Hepatocyte (in vitro differentiated cells): ENCODE results near the gene ESAM. TPM values are rescaled to one million over a fixed set of nuclear protein-coding genes. Genes with fewer than 3 reads are reported as not detected.

Experiments used
- DNase-seq: peaks from one replicate; pipeline ENCODE4 v3.0.0-alpha.2; 2016; ENCODE audit warnings: low spot score
- H2AFZ ChIP-seq: fragments of 200-600 bp; sonication (generic); 2 replicates; pipeline ENCODE4 v1.6.0; 2016; ENCODE audit warnings: antibody characterized with exemption, mild to moderate bottlenecking
- H3K27ac ChIP-seq: fragments of 200-600 bp; sonication (generic); 2 replicates; pipeline ENCODE4 v1.5.1; 2016; ENCODE audit warnings: mild to moderate bottlenecking
- H3K27me3 ChIP-seq: fragments of 200-600 bp; sonication (generic); 2 replicates; pipeline ENCODE4 v1.6.1; 2016
- H3K36me3 ChIP-seq: fragments of 200-600 bp; sonication (generic); replicated peaks from 2 replicates; pipeline ENCODE4 v1.5.1; 2016; ENCODE audit warnings: low read depth; ENCODE audit not compliant: insufficient read depth
- H3K4me1 ChIP-seq: fragments of 200-600 bp; sonication (generic); 2 replicates; pipeline ENCODE4 v1.5.1; 2016; ENCODE audit warnings: mild to moderate bottlenecking, moderate library complexity; ENCODE audit not compliant: insufficient read depth
- H3K4me2 ChIP-seq: fragments of 200-600 bp; sonication (generic); 2 replicates; pipeline ENCODE4 v1.6.0; 2016
- H3K4me3 ChIP-seq: fragments of 200-600 bp; sonication (generic); 2 replicates; pipeline ENCODE4 v1.5.1; 2016; ENCODE audit warnings: mild to moderate bottlenecking
- H3K79me2 ChIP-seq: fragments of 200-600 bp; sonication (generic); 2 replicates; pipeline ENCODE4 v1.6.0; 2017; ENCODE audit warnings: mild to moderate bottlenecking
- H3K9me2 ChIP-seq: fragments of 200-600 bp; sonication (generic); replicated peaks from 2 replicates; pipeline ENCODE4 v1.6.0; 2017; ENCODE audit warnings: mild to moderate bottlenecking; ENCODE audit not compliant: insufficient read depth
- H3K9me3 ChIP-seq: fragments of 200-600 bp; sonication (generic); 2 replicates; pipeline ENCODE4 v1.5.1; 2016; ENCODE audit warnings: low read depth, mild to moderate bottlenecking
- H4K20me1 ChIP-seq: fragments of 200-600 bp; sonication (generic); 2 replicates; pipeline ENCODE4 v1.6.0; 2016; ENCODE audit warnings: mild to moderate bottlenecking; ENCODE audit not compliant: insufficient read depth, poor library complexity, severe bottlenecking
- EZH2 ChIP-seq: fragments of 200-600 bp; sonication (generic); IDR thresholded peaks from 2 replicates; pipeline ENCODE4 v1.6.1; 2016; ENCODE audit warnings: antibody characterized with exemption, mild to moderate bottlenecking, borderline replicate concordance
- EZH2phosphoT487 ChIP-seq: fragments of 200-600 bp; sonication (generic); IDR thresholded peaks from one replicate; pipeline ENCODE4 v1.6.1; 2018; ENCODE audit warnings: antibody characterized with exemption, mild to moderate bottlenecking, low read depth, moderate library complexity; ENCODE audit not compliant: unreplicated experiment, severe bottlenecking
- WGBS: methylation state at CpG from one replicate; pipeline ENCODE4 v1.1.6; 2016; ENCODE audit warnings: low lambda C conversion rate; ENCODE audit errors: missing lambda C conversion rate; 5-methylcytosine and 5-hydroxymethylcytosine counted together
- polyA plus RNA-seq: library from polyadenylated mRNA; unstranded; fragments of >200 nt; fragmentation: Nextera tagmentation; extraction: Ambion mirVana; gene quantifications from 2 replicates; pipeline ENCODE4 v1.2.1, GENCODE V29; 2016
- total RNA-seq: library from RNA; depleted of rRNA; stranded (reverse); fragments of >200 nt; gene quantifications from 2 replicates; pipeline ENCODE4 v1.2.3, GENCODE V29; 2014
- TF ChIP-seq, protein P1 (sequence below): fragments of 200-600 bp; sonication (generic); IDR thresholded peaks from 2 replicates; pipeline ENCODE4 v1.5.1; 2016; ENCODE audit warnings: antibody characterized with exemption, mild to moderate bottlenecking; ENCODE audit not compliant: poor library complexity

The ESAM gene
- total and polyA plus RNA-seq, 2 experiments from 2014 or later, result 3.6 to 3.9 TPM

DNA sequence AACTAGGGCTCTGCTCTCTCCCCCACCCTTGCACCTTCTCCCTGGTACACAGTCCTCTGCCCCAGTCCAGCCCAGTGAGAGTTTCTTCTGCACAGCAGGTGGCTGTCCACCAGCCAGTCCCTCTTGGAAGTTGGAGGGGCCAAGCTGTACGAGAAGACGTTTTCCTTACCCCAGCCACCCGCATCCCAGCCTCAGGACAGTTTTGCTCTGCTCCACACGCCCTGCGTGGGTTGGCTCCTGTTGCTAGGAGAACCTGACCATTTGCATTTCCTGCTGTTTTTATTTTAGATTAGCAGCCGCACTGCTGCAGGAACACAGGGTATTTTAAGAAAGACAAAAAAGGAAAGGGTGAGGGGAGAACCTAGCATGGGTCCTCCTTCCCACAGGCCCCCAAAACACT, 39.9 kb downstream of the ESAM start:
- DNase-seq, result no peak
- peaks cover 16% of the 10 kb centered on the region for H3K4me1 ChIP-seq
- no peaks in the 10 kb centered on the region for H3K36me3 ChIP-seq
- no peaks in the 10 kb centered on the region for H3K9me3 ChIP-seq
- H3K4me2 ChIP-seq, result no peak overlapping the region
- no peak overlapping the region for H3K27ac ChIP-seq
- TF ChIP-seq EZH2phosphoT487 (no peak), EZH2 (no peak)
- TF ChIP-seq, protein P1, sequence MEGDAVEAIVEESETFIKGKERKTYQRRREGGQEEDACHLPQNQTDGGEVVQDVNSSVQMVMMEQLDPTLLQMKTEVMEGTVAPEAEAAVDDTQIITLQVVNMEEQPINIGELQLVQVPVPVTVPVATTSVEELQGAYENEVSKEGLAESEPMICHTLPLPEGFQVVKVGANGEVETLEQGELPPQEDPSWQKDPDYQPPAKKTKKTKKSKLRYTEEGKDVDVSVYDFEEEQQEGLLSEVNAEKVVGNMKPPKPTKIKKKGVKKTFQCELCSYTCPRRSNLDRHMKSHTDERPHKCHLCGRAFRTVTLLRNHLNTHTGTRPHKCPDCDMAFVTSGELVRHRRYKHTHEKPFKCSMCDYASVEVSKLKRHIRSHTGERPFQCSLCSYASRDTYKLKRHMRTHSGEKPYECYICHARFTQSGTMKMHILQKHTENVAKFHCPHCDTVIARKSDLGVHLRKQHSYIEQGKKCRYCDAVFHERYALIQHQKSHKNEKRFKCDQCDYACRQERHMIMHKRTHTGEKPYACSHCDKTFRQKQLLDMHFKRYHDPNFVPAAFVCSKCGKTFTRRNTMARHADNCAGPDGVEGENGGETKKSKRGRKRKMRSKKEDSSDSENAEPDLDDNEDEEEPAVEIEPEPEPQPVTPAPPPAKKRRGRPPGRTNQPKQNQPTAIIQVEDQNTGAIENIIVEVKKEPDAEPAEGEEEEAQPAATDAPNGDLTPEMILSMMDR, result no peak
- no peak overlapping the region for H2AFZ ChIP-seq
- WGBS, result 68% methylated on average over 6 of the region's 6 CpGs
- H3K9me2 ChIP-seq, result no peaks in the 10 kb centered on the region
- no peaks in the 10 kb centered on the region for H3K79me2 ChIP-seq
- H3K27me3 ChIP-seq, result peaks cover 77% of the 10 kb centered on the region
- no peaks in the 10 kb centered on the region for H4K20me1 ChIP-seq
- no peak overlapping the region for H3K4me3 ChIP-seq

DNA sequence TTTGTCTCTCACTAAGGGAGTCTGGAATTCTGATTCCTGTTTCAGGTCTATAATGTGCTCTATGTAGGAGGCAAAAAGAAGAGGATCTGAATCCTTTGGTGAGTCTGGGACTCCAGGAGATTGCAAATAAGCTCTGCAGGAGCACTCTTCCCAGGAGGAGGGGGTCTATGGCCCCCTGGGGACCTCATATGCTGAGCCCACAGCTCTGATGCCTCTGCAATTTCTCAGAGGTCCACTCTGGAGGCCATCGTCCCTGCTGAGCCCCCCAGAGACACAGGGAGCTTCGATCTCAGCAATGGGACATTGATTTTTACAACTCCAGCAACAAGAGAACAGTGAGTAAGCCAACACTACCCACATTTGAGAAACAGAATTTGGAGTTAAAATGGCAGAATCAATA, 42.6 kb downstream of the ESAM start:
- no peak for TF ChIP-seq EZH2
- peaks cover 11% of the 10 kb centered on the region for H3K4me1 ChIP-seq
- no peaks in the 10 kb centered on the region for H3K36me3 ChIP-seq

DNA sequence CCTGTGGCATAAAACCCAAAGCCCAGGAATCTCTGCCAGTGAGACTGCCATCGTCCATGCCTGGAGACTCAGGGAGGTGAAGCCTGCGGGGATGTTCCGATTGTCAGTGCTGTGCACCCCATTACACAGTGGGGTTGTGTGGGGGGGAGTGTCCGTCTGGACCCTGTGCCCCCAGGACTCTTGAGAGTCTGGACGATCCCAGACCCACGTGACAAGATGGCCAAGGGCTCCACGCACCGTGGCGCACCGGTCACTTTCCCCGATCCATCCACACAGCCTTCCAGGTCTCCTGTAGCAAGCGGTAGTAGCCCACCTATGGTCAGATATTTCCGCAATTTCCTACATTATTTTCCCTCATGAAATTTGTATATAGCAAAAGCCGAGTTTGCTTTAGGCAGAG, 43.3 kb downstream of the ESAM start:
- Histone ChIP-seq H3K9me2 (no peaks in the 10 kb centered on the region), H3K4me3 (no peak overlapping the region), H3K79me2 (no peaks in the 10 kb centered on the region), H3K36me3 (no peaks in the 10 kb centered on the region), H2AFZ (no peak overlapping the region), H3K4me1 (peaks cover 11% of the 10 kb centered on the region), H3K27me3 (peaks cover 81% of the 10 kb centered on the region), H3K27ac (no peak overlapping the region), H4K20me1 (no peaks in the 10 kb centered on the region), H3K4me2 (peak overlapping the region; percentile 98), H3K9me3 (no peaks in the 10 kb centered on the region)
- no peak for TF ChIP-seq EZH2phosphoT487
- TF ChIP-seq, protein P1, result no peak
- 42% methylated on average over 14 of the region's 14 CpGs for WGBS
- no peak for DNase-seq

More for the DNA sequence above, 42.6 kb downstream of the ESAM start:
- Histone ChIP-seq H3K9me2 (no peaks in the 10 kb centered on the region), H4K20me1 (no peaks in the 10 kb centered on the region), H3K4me2 (no peak overlapping the region), H3K9me3 (no peaks in the 10 kb centered on the region), H2AFZ (no peak overlapping the region), H3K79me2 (no peaks in the 10 kb centered on the region), H3K4me3 (no peak overlapping the region), H3K27me3 (peaks cover 88% of the 10 kb centered on the region), H3K27ac (no peak overlapping the region)
- no peak for DNase-seq
- 59% methylated on average over 2 of the region's 2 CpGs for WGBS

DNA sequence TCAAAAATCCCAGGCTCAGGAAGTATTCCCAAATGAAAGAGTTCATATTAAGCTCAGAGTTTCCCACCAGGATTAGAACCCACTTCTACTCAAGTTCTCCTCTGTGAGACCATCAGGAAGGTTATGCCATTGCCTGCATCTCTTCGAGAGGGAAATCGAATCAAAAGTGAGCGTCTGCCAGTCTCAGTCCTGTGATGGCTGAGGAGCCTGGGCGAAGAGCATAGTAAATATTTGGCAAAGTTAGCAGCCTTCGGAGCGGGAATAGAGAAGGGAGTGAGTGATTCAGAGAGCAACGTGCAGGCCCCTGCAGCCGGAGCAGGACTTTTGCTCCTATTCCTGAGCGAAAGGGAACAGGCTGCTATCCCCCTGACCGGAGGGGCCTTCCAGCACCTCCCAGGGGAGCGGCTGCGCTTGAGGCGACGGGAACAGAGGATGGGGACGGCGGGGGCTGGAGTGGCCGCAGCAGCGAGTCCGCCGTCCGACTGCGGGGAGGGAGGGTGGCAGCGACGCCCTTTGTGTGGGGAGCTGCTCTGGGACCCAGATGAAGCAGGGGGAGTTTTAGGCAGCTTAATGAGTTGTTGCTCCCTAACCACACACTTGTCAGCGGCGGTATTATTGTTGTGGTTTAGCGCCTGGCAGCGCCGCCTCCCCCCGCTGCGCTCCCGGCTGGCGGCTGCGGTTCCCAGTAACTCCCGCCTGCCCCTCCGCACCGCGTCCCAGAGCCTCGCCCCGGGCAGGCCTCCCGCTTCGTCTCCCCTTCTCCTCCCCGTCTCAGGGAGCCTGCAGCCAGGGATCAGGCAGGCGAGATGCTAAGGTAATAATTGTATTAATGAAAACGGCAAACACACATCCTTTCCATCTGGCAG, 44.1 kb downstream of the ESAM start:
- H3K79me2 ChIP-seq, result no peaks in the 10 kb centered on the region
- no peaks in the 10 kb centered on the region for H3K9me2 ChIP-seq
- H3K36me3 ChIP-seq, result no peaks in the 10 kb centered on the region
- 4% methylated on average over 42 of the region's 45 CpGs for WGBS
- H3K27me3 ChIP-seq, result peaks cover 74% of the 10 kb centered on the region
- peaks cover 11% of the 10 kb centered on the region for H3K4me1 ChIP-seq
- peak; percentile 15 for DNase-seq
- H4K20me1 ChIP-seq, result no peaks in the 10 kb centered on the region
- TF ChIP-seq, protein P1, result no peak
- TF ChIP-seq EZH2phosphoT487 (peak; percentile 60), EZH2 (peak; percentile 18)
- no peak overlapping the region for H3K27ac ChIP-seq
- H3K4me3 ChIP-seq, result peak overlapping the region; percentile 42
- no peaks in the 10 kb centered on the region for H3K9me3 ChIP-seq
- H2AFZ ChIP-seq, result peak overlapping the region; percentile 68
- peak overlapping the region; percentile 98 for H3K4me2 ChIP-seq
